ENCODE measurements around the gene ISY1.

Gene ISY1

GRCh38 chr3:129085165-129085715 is 75.6 kb downstream of the ISY1 start:
- no peak for DNase-seq

GRCh38 chr3:129084501-129084900 is 76.4 kb downstream of the ISY1 start:
- no peak for DNase-seq

GRCh38 chr3:129082026-129082425 is 78.8 kb downstream of the ISY1 start:
- DNase-seq = no peak

GRCh38 chr3:129081503-129081902 is 79.4 kb downstream of the ISY1 start:
- DNase-seq = no peak

GRCh38 chr3:129078510-129078909 is 82.4 kb downstream of the ISY1 start:
- DNase-seq = no peak

Measured in stimulated activated CD4-positive, alpha-beta T cell treated with anti-CD3 and anti-CD28 coated beads, Interleukin-1b, Interleukin-23, amount 100 ng/mL, for 48 hours (primary cell).